Measurements from ENCODE around the gene GRB10. TPM values are rescaled to one million over a fixed set of nuclear protein-coding genes. Genes with fewer than 3 reads are reported as not detected.
A peak's percentile ranks its signal among the peaks of the same experiment; 100 is the strongest.

The GRB10 gene
- total RNA-seq, 1 experiment from 2014 or later: 38.3 TPM

GRCh38 chr7:50781381-50782293, 1.1 kb downstream of the GRB10 start:
- in situ Hi-C loops (cut with HindIII; ENCODE audit: low pct_unique_long_range_greater_than_20kb, low sequenced_read_pairs) (no loop called here), intact Hi-C loops (cut with micrococcal nuclease; ENCODE audit: unreplicated experiment) (loop anchor here (5.0 to 10.0 kb wide), 2 partner anchors 67 to 286 kb away; no protein-coding TSS in a partner anchor)
- no peaks in the 10 kb centered on the region for H3K9me3 ChIP-seq (ENCODE audit: control insufficient read depth, insufficient read depth, low read depth, low read length)
- CTCF ChIA-PET: no interaction called here
- no peak for TF ChIP-seq SIN3A (IDR thresholded peaks at IDR 0.05; ENCODE audit: borderline replicate concordance, insufficient read depth, low read depth, low read length)
- TF ChIP-seq TCF7L2 (IDR thresholded peaks at IDR 0.05; ENCODE audit: low read depth, low read length): no peak
- TF ChIP-seq REST (IDR thresholded peaks at IDR 0.05; ENCODE audit: insufficient read depth in 1 of 2, low read depth in 2 of 2, low read length in 1 of 2): no peak
- no peak for TF ChIP-seq POLR2AphosphoS5 (IDR thresholded peaks at IDR 0.05; ENCODE audit: low read depth, low read length)
- no peak for TF ChIP-seq CTCF (IDR thresholded peaks at IDR 0.05)
- no peaks in the 10 kb centered on the region for H3K4me1 ChIP-seq (ENCODE audit: control insufficient read depth, insufficient read depth, low read length)
- peak; percentile 18 for ATAC-seq
- no peaks in the 10 kb centered on the region for H3K27me3 ChIP-seq (ENCODE audit: control insufficient read depth, insufficient read depth, low read length)
- POLR2A ChIA-PET: no interaction called here
- DNase-seq (ENCODE audit: low read depth, low spot score): no peak
- no peak overlapping the region for H3K27ac ChIP-seq (ENCODE audit: low read length)
- H3K4me3 ChIP-seq (ENCODE audit: low read depth in 2 of 2, low read length in 2 of 2): peak overlapping the region; percentile 6 to 37; a peak in 3 of 4 replicates
- no TSS peak for BruUV-seq (replicated peaks)
- no peaks in the 10 kb centered on the region for H3K36me3 ChIP-seq (ENCODE audit: control insufficient read depth, insufficient read depth, low read length)

- H3K4me3 ChIP-seq (ENCODE audit: low read depth in 2 of 2, low read length in 2 of 2): no peak overlapping the region
- in situ Hi-C loops (cut with HindIII; ENCODE audit: low pct_unique_long_range_greater_than_20kb, low sequenced_read_pairs) (no loop called here), intact Hi-C loops (cut with micrococcal nuclease; ENCODE audit: unreplicated experiment) (loop anchor here (5.0 to 10.0 kb wide), 2 partner anchors 66 to 287 kb away; no protein-coding TSS in a partner anchor)
- ATAC-seq (no peak), DNase-seq (ENCODE audit: low read depth, low spot score) (no peak)
- ChIA-PET POLR2A (no interaction called here), CTCF (no interaction called here)
- TF ChIP-seq SIN3A (IDR thresholded peaks at IDR 0.05; ENCODE audit: borderline replicate concordance, insufficient read depth, low read depth, low read length) (no peak), REST (IDR thresholded peaks at IDR 0.05; ENCODE audit: insufficient read depth in 1 of 2, low read depth in 2 of 2, low read length in 1 of 2) (no peak), TCF7L2 (IDR thresholded peaks at IDR 0.05; ENCODE audit: low read depth, low read length) (no peak), CTCF (IDR thresholded peaks at IDR 0.05) (no peak), POLR2AphosphoS5 (IDR thresholded peaks at IDR 0.05; ENCODE audit: low read depth, low read length) (no peak)
- H3K9me3 ChIP-seq (ENCODE audit: control insufficient read depth, insufficient read depth, low read depth, low read length): no peaks in the 10 kb centered on the region
- H3K27ac ChIP-seq (ENCODE audit: low read length): no peak overlapping the region
- no peaks in the 10 kb centered on the region for H3K36me3 ChIP-seq (ENCODE audit: control insufficient read depth, insufficient read depth, low read length)
- H3K4me1 ChIP-seq (ENCODE audit: control insufficient read depth, insufficient read depth, low read length): no peaks in the 10 kb centered on the region
- no peaks in the 10 kb centered on the region for H3K27me3 ChIP-seq (ENCODE audit: control insufficient read depth, insufficient read depth, low read length)
- no TSS peak for BruUV-seq (replicated peaks)
Observed at GRCh38 chr7:50780436-50780835, 2.3 kb downstream of the GRB10 start.
